VCaP (cell line): ENCODE data around the gene DNAJC8.

Experiments used
- H3K27ac ChIP-seq: fragments of 450-650 bp; 2 replicates; pipeline ENCODE4 v1.5.1; 2017
- TF ChIP-seq, protein P1 (sequence below): fragments of 450-650 bp; conservative IDR thresholded peaks from 2 replicates; pipeline ENCODE4 v1.5.1; 2017; ENCODE audit warnings: mild to moderate bottlenecking, moderate library complexity

The DNAJC8 gene

DNA sequence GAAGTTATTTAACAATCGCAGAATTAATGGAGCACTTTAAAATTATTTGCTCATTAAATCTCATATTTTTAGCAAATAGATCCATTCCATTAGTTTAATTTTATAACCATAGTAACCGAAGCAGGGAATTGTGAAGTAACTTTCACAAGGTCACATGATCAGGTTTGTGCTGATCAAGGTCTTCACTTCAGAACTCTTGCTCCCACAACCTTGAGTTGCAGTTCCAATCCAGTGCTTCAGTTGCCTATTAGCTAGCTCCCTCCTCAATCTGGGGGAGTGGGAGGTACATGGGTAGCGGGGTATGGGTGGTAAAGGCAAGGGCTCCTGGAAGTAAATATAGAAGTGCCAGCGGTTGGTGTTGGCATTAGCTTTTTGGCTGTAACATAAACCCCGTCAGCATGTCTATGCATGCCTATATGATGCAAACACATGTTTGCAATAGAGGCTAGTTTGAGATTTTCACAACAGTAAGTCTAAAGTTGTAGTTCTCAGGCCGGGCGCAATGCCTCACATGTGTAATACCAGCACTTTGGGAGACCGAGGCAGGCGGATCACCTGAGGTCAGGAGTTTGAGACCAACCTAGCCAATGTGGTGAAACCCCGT lies 8.9 kb upstream of the DNAJC8 start:
- TF ChIP-seq, protein P1, sequence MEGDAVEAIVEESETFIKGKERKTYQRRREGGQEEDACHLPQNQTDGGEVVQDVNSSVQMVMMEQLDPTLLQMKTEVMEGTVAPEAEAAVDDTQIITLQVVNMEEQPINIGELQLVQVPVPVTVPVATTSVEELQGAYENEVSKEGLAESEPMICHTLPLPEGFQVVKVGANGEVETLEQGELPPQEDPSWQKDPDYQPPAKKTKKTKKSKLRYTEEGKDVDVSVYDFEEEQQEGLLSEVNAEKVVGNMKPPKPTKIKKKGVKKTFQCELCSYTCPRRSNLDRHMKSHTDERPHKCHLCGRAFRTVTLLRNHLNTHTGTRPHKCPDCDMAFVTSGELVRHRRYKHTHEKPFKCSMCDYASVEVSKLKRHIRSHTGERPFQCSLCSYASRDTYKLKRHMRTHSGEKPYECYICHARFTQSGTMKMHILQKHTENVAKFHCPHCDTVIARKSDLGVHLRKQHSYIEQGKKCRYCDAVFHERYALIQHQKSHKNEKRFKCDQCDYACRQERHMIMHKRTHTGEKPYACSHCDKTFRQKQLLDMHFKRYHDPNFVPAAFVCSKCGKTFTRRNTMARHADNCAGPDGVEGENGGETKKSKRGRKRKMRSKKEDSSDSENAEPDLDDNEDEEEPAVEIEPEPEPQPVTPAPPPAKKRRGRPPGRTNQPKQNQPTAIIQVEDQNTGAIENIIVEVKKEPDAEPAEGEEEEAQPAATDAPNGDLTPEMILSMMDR: no peak
- no peak overlapping the region for H3K27ac ChIP-seq

DNA sequence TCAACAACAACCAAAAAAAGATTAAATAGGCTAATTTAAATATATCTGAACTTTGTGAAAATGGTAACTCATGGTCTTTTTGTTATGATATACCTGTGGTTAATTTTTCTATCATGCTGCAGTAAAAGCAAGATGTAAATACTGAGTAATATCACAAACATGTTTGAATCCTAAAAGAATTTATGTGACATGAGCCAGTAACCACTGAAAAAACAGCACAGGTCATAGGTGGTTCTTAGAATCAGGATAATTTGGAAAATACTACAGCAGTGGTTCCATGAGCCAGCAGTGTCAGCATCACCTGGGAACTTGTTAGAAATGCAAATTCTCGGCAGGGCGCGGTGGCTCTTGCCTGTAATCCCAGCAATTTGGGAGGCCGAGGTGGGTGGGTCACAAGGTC lies 7.2 kb upstream of the DNAJC8 start:
- TF ChIP-seq, protein P1: no peak
- no peak overlapping the region for H3K27ac ChIP-seq

DNA sequence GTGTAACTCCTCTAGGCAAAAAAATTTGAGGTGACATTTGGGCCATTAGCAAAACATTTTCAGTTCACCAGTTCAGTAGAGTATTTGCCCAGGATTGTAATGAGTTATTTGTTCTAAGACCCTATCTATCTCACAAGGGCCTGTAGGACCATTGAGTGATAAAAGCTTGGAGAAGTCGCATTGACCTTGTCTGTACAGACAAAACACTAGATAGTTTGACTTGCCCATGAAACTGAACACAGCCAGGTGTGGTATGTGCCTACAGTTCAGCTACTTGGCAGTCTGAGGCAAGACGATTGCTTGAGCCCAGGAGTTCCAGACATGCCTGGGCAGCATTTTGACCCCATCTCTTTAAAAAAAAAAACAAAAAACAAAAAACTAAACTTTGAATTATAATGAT lies 6.2 kb upstream of the DNAJC8 start:
- H3K27ac ChIP-seq: no peak overlapping the region
- TF ChIP-seq, protein P1: no peak

DNA sequence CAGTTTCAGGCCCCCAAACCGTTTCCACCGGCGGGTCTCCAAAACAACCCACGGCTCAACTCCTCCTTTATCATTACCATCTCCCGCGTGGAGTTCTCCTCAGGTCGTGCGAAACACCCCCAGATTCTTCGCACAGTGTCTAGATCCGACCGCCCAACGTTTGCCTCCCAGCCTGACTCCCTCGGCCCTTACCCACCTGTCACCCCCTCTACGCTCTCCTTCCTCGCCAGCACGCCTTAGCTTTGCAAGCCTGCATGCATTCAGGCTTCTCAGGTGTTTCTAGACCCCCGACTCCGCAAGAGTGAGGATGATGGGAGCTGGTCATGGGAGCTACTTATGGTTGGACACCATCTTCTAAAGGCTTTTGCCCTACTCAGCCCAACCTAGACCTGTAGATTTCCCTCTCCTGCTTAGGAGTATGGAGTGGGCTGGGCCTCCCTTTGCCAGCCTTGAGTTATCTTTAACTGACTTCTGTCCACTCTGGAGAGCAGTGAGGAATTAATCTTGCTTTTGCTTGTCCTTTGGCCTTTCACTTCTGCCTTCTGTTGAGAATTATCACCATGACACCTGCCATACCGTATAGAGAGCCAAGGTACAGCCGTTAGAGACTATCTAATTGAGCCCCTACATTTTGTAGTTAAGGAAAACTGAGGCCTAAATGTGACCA lies 4.0 kb upstream of the DNAJC8 start:
- TF ChIP-seq, protein P1: no peak
- H3K27ac ChIP-seq: peak overlapping the region; percentile 88

DNA sequence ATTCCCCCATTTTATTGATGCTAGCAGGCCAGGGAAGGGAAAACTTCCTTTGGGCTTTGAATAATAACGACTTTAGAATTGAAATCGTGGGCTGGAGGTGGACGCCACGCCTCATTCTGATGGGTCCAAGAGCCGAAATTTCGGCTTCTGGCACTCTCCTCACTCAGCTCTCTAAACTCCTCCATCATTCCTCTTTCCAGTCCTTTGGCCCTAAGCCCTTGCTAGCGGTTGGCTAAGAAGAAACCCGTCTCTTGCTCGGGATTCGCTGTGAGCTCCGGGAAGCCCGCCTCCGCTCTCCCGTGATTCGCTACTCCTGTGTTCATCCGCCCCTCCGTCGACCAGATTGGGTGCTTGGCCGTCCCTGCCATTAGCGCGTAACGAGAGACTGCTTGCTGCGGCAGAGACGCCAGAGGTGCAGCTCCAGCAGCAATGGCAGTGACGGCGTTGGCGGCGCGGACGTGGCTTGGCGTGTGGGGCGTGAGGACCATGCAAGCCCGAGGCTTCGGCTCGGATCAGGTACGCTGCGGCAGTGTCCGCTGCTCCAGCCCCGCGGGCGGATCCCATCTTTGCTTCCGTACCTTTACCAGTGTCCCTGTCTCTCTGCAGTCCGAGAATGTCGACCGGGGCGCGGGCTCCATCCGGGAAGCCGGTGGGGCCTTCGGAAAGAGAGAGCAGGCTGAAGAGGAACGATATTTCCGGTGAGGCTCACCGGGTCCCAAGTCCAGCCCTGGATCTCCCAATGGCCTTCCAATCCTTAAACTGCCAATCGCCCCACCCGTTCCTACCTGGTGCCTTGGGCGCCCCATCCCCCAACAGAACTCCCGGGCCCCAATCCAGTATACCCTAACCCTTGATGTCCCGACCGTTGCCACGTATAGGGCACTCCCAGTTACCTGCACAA lies 3.2 kb upstream of the DNAJC8 start, which contains the start of gene ATP5IF1:
TSS of gene ATP5IF1 (plus strand) at position 370 of the 901 bp plus-strand sequence. CDS start at position 430, 60 bp downstream.
- TF ChIP-seq, protein P1: no peak
- peak within 1 kb of the TSS; percentile 88 for H3K27ac ChIP-seq

DNA sequence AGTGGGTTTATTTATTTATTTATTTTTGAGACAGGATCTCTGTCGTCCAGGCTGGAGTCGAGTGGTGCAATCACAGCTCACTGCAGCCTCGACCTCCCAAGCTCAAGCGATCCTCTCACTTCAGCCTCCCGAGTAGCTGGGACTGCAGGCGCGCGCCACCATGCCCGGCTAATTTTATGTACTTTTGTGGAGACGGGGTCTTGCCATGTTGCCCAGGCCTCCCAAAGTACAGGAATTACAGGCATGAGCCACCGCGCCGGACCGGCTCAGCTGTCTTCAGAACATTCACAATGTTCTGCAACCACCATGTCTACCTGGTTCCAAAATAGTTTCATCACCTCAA lies 406 bp upstream of the DNAJC8 start:
- peak overlapping the region; percentile 77; the same call in 1 of the 2 replicates for H3K27ac ChIP-seq
- TF ChIP-seq, protein P1: no peak

DNA sequence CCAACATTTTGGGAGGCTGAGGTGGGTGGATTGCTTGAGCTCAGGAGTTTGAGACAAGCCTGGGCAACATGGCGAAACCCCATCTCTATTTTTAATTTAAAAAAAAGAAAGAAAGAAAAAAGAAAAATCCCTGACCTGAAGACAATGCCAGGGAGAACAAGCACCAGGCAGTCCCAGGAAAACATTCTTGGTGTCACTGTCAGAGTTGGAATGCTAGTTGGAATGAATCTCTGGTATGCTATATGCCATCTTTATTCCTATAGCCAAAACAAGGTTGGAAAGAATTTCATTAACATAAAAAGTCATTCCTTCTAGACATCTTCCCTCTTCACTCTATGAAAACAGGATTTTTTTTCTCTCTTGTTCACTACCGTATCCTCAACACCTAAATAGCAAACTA lies 2.8 kb downstream of the DNAJC8 start:
- H3K27ac ChIP-seq: no peak overlapping the region
- TF ChIP-seq, protein P1: no peak
